ENCODE measurements around the gene RASSF1.
"Not testable (repeated sequence)": the region's sequence is repeated elsewhere in the genome, so short reads cannot be mapped to it uniquely, and the experiment has no call there.

RASSF1 gene

DNA sequence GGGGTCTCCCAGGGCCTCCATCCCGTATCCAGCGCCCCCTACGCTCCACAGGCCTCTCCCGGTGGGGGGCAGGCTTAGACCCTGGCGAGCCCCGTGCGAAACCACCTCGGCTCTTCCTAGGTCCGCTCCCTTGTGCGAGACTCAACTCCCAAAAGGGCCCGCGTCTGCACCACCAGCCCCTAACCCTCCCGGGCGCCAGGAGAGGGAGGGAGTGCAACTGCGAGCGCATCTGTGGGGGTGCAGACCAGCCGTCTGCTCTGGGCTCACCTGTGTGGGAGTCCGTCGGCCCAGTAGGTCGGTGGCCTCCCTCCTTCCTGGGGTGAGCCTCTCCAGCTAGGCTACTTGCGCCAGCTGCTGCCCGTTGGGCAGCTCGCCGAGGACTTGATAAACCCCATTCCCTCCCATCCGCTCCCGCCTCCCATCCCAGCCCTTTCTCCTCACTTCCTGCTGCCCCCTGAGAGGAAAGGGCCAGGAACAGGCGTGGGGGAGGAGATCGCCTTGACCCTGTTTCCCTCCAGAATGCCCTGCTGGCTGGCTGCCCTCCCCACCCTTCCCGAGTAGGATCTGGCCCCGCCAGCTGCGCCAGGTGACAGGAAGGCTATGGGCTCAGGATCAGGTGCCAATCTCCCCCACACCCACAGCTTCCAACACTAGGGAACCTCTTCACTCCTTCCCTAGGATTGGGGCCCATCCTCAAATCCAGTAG, 18.1 kb downstream of the RASSF1 start, which contains the start of gene HYAL2:
TSS of gene HYAL2 (minus strand) at position 360 of the 706 bp plus-strand sequence. CDS start 2,256 bp downstream, outside the sequence.
- DNase-seq: no peak

DNA sequence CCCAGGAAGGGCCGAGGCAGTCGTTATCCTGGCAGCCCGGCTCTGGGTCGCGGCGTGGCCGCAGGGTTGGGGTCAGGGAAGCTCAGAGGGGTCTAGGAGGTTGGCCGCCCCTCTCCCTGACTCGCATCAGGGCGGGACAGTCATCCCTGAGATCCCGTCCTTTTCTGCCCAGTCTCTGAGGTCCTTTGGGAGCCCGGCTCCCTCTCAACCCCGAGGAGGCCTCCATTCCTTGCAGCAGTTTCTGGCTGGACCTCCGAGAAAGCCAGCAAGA, 18.6 kb downstream of the RASSF1 start:
- DNase-seq: no peak

DNA sequence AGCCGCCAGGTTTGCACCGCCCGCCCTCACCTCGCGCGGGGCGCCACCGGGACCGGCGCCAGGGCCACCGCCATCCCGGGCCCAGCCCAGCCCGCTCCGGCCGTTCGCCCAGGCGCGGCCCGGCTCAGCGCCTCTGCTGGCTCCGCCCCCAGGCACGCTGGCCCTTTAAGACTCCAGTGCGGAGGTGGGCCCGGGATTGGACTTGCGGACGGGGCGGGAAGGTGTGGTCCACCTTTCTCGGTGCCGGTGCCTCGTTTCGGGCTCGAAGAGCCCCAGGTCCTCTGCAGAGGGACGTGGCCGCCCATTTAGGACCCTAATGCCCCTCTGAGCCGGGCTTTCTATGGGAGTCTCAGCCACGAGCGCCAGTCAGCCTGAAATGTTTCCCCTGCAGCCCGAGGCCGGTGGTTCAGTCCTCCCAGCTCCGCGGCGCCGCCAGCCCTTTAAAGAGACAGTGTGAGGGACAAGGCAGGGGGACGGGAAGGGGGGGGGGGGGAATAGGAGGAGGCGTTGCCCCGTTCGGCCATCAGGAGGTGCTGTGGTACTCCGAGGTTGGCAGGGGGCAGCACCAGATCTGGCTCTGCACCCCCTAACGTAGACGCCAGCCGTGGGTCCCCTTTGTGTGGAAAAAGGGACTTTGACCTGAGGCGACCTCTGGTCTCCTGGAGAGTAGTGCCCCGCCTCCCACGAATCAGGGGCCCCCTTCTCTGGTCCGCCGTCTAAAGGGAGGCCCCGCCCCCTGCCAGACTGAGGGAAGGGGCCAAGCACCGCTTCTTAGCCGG, 19.1 kb downstream of the RASSF1 start:
- DNase-seq: peak; percentile 72 to 91 (median 79)

DNA sequence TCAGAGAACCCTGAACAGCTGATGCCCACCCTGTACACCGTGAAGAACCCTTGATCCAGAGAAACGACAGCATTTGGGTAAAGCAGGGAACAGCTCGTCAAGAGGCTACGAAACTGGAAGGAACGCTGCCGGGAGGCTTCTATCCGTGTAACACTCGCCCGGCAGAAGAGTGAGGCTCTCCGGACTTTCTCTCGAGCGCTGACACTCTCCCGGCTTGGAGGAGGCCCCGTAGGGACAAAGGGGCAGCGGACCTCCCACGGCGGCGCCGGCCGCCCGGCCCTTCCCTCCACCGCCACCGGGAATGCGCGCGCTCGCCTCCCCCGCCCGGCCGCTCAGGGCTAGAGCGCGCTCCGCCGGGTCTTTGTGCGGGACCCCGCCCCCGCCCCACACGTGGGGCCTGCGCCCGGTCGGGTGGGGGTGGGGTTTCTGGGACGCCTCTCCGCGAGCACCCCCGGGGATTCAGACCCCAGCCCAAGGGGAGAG, 19.7 kb downstream of the RASSF1 start:
- peak in 5 of 6 experiments; percentile 33 to 85 (median 69) for DNase-seq

DNA sequence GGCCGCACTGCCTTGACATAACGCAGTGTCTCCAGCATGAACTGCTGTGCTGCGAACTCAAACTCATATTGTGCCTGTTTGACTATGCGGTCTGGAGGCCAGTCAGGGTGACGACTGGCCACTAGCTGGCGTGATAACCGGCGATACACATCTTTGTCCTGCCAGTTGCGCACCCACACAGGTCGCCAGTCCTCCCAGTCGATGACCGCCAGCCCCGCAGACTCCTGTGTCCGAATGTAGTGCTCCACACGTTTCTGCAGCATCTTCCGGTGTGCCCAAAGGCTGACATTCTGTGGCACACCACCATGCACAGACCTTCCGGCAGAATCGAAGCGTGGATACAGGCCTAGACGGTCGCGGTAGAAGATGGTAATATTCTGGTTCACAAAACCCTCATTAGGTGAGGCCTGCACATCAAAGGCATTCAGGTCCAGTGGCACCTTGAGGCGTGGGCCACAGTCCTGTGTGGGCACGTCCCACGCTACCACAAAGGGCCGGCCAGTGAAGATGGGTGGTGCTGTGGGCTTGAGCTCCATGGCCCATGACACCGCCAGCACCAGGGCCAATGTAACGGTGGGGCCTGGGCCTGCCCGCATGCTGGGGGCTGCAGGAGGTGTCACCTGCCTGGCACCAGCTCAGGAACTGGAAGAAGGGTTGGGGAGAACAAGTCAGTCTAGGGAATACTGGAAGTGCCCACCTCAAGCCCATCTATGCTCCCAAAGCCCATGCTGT, 20.6 kb downstream of the RASSF1 start:
- no peak for DNase-seq

DNA sequence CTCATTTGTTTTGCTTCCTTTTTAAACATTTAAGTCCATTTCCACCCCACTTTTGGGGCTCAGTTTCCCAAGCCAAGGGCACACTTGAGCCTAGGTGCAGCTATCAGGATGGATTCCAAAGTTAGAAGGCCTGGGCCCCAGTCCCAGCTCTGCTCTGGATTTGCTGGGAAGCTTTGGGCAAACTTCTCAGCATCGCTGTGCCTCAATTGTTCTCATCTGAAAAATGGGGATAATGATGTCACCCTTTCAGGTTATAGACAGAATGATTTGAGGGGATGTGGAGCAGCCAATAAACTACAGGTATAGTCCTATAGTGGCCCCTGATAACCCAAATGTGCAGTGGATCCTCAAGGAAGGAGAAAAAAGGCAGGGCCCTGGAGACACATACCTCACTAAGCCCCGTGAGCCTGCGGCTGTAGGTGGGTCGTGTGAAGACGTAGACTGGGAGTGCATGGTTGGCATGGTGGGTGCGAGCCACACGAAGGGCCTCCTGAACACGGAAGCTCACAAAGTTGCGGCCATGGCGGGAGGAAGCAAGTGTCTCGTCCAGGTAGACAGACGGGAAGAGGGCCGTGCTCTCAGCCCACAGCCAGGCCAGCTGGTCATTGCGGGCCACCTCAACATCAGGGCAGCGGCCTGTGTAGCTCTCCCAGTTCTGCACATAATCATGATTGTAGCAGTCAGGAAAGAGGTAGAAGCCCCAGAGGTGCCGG, 21.3 kb downstream of the RASSF1 start:
- DNase-seq: no peak

DNA sequence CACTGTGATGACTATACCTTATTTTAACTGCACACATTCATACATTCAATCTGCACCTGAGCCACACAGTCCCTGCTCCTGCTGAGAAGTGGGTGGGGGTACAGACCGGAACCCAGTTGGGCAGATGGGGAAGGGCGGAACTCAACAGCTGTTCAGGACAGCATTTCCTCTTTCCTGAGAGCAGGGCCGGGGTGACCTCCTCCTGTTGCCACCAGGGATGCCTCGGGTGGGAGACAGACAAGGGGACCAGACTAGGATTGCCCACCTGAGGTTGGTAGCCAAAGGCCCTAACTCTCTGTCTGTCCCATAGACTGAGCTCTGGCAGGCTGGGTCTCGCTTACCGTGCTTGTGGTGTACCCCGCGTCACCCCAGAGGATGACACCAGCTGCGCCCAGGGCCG, 22.0 kb downstream of the RASSF1 start:
- no peak for DNase-seq

DNA sequence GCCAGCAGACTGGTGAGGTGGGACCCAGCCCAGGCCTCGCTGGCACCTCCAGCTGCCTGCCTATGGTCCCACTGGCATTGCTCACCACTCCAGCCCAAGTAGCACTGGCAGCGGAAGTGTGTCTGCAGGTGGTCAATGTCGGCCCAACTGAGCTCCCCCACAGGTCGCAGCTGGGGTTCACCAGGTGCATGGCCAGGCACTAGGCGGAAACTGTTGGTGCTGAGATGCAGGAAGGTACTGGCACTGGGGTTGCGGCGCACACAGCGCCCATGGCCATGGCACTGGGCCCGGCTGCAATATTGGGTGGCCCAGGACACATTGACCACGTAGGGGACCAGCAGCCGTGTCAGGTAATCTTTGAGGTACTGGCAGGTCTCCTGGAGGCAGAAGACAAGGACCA, 22.5 kb downstream of the RASSF1 start:
- DNase-seq: no peak

DNA sequence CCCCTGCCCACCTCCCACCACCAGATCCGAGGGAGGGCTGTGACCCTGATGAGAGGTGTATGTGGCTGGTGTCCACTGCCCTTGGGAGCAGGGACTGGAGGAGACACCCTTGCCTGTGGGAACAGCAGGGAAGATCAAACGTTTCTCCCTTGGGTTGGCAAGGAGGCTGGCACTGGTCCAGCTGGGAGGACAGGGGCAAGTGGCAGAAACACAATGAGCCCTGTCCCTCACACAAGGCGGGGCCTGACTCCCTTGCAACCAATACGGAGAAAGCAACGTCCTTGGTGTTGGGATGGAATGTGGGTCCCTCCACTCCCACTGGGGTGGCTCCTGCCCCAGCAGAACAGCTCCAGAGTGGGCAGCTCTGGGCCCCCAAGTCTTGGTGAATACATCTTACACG, 23.3 kb downstream of the RASSF1 start:
- no peak for DNase-seq

DNA sequence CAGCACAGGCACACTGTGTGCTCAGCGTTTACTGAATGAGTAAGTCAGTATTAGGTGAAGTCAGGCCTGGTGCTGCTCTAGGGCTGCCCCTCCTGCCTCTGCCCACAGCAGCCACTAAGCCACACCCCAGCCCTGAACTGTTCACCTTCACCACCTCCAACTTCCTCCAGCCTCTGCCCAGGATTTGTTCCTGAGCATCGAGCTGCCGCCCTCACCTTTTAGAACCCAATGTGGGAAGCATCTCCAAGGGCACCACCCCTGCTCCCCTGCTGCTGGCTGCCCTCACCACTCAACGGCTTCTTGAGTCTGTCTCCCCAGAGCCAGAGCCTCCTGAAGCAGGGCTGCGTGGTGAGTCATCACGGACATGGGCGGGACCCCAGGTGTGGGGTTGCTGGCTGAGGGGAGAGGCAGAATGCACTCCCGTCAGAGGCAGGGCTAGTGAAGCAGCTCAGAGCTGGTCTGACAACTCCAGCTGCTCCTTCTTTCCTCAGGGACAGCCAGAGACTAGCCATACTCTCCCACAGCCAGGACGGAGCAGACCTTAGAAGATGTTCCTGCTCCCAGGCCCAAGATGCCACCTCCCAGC, 23.9 kb downstream of the RASSF1 start:
- DNase-seq: no peak

DNA sequence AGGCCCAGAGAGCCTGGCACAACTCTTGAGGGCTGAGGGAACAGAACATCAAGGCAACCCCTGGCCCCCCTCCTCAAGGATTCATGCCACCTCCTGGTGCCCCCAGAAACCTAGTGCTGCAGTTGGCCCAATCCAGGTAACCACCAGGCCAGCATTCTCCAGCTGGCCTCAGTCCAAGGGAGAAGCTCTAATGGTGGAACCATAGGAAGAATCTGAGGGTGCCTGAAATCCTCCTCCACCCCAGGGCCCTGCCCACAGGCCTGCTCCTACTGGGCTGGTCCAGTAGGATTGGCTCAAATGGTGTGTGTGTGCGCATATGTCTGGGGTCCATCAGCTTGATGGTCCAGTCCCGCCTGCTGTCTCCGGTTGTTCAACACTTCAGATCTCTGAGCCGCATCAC, 25.8 kb downstream of the RASSF1 start:
- DNase-seq: no peak

DNA sequence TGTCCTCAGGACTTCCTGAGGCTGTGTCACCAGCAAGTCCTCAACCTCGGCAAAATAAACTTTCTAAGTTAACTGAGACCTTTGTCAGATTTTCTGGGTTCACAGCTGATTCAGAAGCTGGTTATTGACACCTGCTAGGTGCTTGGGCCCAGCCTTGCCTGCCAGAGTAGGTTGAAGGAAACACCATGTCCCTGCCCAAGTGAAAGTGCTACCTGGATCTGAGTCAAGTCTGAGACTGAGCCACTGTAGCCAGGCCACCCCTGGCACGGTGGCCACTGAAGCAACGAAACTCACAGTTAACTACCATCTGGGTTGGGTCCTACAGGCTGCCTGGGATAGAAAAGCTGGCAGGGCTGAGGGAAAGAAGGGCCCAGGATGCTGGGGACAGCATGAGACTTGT, 26.3 kb downstream of the RASSF1 start:
- no peak for DNase-seq

DNA sequence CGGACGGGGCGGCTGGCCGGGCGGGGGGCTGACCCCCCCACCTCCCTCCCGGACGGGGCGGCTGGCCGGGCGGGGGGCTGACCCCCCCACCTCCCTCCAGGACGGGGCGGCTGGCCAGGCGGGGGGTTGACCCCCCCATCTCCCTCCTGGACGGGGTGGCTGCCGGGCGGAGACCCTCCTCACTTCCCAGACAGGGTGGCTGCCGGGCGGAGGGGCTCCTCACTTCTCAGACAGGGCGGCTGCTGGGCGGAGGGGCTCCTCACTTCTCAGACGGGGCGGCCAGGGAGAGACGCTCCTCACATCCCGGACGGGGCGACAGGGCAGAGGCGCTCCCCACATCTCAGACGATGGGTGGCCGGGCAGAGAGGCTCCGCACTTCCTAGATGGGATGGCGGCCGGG, 28.6 kb downstream of the RASSF1 start:
- DNase-seq: not testable (repeated sequence)

DNA sequence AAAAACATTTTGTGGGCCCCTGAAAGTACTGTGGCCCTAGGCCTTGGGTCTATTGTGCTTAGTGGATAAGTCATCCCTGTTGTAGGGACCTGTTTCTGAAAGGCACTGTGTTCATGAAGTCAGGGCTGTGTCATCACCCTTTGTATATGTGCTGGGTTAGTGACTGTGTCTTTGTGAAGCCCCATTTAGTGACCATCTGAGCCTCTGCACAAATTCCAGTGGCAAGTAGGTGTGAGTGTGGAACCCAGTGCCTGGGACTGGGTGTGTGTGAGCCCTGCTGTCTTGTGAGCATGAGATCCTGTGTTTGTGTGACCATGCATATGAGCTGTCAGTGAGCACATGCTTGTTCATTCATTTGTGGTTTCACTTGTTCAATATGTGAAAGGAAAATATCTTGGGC, 36.0 kb downstream of the RASSF1 start:
- DNase-seq: no peak

DNA sequence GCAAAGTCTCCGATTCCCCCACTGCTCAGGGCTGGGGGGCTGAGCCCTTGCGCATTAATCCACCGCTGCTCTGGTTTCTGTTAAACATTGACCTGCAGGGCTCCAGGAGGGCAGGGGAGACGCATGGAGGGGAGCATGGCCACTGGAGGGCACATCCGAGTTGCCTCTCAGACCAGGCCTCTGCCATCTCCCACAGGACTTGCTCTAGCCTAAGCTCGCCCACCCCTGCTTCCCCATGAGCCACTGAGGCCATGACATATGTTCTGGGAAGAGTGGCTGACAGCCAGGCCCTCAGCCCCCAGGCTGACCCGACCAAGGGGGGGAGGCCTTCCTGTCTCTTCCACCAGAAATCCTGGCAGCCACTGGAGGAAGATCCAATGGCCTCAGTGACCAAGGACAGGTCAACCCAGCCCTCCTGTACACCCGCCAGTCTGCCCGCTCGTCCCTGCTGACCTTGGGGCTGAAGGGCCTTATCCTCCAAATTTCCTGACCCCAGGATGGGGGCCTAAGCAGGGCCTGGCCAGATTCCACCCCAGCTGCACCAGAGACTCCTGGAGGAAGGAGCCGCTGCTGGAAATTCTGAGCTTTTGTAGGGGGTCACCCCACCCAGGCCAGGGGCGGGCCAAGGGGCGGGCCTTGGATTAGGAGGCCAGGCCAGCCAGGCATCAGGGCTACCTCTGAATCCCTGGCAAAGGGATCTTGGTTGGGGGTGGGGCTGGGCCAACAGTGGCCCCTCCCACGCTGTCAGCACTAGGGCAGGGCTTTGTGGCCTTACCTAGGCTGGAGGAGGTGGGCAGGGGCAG, 37.4 kb downstream of the RASSF1 start, which contains the start of gene HYAL1:
TSS of gene HYAL1 (minus strand) at position 562 of the 803 bp plus-strand sequence. CDS start 618 bp downstream, outside the sequence.
- DNase-seq: no peak

DNA sequence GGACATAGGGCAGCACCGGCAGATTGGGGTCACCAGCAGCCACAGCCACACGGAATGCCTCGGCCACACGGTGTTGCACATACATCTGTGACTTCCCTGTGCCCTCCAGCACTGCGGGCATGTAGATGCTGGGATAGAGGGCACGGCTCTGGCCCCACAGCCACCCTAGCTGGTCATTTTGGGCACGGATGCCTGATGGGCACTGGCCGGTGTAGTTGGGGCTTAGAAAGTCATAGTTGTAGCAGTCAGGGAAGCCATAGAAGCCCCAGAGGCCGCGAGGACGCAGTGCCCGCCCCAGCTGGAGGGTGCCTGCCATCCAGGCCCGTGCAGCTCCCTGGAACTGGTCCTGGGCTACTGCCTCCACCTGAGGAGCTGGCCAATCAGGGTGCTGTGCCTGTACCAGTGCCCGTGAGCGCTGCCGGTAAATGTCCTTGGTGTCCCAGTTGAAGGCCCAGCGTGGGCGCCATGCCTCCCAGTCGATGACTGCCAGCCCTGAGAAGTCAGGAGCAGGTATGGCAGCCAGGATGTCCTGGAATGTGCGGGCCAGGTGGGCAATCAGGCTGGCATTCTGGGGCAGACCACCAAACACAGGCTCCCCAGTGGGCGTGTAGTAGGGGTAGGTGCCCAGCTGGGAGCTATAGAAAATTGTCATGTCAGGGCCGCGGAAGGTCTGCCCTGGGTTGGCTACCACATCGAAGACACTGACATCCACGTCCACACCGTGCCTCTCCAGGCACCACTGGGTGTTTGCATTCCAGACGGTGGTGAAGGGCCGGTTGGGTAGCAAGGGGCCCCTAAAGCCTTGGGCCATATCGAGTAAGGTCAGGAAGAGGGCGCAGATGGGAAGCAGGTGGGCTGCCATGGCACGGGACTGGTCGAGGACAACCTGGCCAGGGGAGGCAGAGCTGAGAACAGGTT, 38.3 kb downstream of the RASSF1 start:
- DNase-seq: no peak

DNA sequence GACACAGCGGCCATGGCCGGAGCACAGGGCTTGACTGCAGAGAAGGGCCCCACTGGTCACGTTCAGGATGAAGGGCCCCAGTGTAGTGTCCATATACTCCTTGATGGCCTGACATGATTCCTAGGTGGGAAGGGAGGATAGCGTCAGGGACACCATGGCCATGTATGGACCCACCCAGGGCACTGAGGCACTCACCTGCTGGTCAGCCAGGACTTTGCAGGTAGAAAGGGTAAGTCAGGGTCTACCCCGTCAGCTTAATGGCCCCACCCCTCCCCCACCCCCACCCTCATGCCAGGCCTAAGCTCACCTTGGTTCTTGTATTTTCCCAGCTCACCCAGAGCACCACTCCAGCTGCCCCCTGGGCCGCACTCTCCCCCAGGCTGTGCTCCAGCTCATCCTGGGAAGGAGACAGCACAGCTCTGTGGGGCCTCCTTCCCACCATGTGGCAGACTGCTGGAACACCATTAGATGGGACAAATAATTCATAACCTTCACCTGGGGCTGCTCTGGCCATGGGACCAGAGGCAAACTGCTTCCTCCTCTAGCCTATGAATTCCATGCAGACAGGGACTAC, 39.9 kb downstream of the RASSF1 start:
- DNase-seq: no peak

DNA sequence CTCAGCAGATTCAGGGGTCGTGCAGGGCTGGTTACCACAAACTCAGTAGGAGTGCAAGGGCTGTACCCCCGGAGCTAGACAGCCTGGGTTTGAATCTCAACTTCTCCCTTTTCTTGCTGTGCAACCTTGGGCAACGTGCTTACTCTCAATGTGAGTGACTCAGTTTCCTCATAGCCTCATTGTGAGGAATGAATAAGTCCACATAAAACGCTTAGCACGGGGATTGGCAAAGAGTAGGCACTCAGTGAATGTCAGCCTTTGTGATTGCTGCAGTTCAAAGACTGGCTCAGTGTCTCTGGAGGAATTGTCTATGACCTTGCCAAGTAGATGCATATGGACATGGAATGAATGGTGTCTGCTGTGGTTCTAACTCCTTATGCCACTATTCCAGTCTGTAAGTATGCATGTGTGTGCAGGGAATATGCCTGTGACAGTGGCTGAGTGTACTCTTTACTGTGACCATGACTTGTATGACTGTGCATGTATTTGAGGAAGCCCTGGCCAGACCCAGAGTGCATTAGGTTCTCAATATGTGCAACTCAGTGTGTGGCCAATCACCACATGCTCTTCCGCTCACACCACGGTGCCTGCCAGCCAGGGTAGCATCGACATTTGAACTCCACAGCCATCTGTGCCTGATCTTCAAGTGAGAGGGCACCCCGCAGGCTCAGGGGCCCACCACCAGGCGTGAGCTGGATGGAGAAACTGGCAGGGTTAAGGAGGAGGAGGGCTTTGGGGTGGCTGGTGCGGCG, 40.5 kb downstream of the RASSF1 start:
- no peak for DNase-seq

DNA sequence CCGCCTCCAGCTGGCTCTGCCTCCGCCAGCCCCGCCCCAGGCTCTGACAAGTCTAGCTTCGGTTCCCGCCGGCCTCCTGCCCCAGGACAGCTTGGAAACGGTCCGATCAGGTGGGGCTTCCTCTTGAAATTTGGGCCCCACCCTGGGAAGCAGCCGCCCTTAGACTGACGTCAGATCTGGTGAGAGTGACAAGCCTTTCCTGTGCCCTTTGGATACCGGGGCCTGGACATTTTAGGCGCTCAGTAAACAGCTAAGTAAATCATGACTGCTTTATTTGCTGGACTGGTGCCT, 41.1 kb downstream of the RASSF1 start:
- DNase-seq: no peak
